HepG2 (cell line): ENCODE measurements around the gene C6orf62. TPM values are rescaled to one million over a fixed set of nuclear protein-coding genes. Genes with fewer than 3 reads are reported as not detected.

Experiments
- ATAC-seq: fragments of 200-7000 bp; cut with Tn5 transposase; 3 replicates; pipeline ENCODE4 v1.9.1; 2020; ENCODE audit warnings: mild to moderate bottlenecking, moderate library complexity
- BruUV-seq: library from RNA; stranded (reverse); fragments of 400-500 nt; replicated peaks from 2 replicates; lab custom pipeline; 2021; lab: Mats Ljungman, UMichigan
- CTCF ChIA-PET: fragments of 300-600 bp; formaldehyde crosslinking; extraction: SDS; loops from one replicate; lab custom pipeline; 2021; ENCODE audit warnings: low total read pairs, inconsistent platforms, low intra/inter-chr PET ratio; lab: Yijun Ruan, JAX
- POLR2A ChIA-PET: fragments of 350-600 bp; sonication (Branson Sonifier 250); formaldehyde crosslinking; loops from one replicate; lab custom pipeline; 2020; ENCODE audit warnings: antibody characterized with exemption, inconsistent platforms; lab: Yijun Ruan, JAX
- DNase-seq: peaks from one replicate; pipeline ENCODE4 v3.0.0-alpha.2; 2015; ENCODE audit warnings: low spot score
- FAIRE-seq: peaks from 3 replicates; lab custom pipeline; 2011; peaks lifted over from hg19 to GRCh38; lab: Jason Lieb, UNC
- H2AFZ ChIP-seq: one replicate; pipeline ENCODE4 v1.6.1; 2011; ENCODE audit warnings: low read length, inconsistent platforms
- H3K27ac ChIP-seq: fragments of 300-600 bp; 3 replicates; pipeline ENCODE4 v1.8.0; 2011; ENCODE audit warnings: mixed run types, mild to moderate bottlenecking, mixed read lengths, low read length, inconsistent platforms; ENCODE audit not compliant: insufficient read depth; ENCODE audit errors: extremely low read length
- H3K27me3 ChIP-seq, 2 experiments: fragments of 200-600 bp in 1 of 2; 2 replicates in 1 of 2; 3 replicates in 1 of 2; pipeline versions ENCODE4 v1.6.0 to v1.8.0; 2011; ENCODE audit warnings: low read length in 2 of 2, mild to moderate bottlenecking in 2 of 2, moderate library complexity in 2 of 2, inconsistent platforms in 1 of 2; ENCODE audit not compliant: insufficient read depth in 2 of 2, control insufficient read depth in 1 of 2
- H3K36me3 ChIP-seq, 2 experiments: fragments of 200-600 bp in 1 of 2; replicated peaks in 1 of 2; 2 replicates in 1 of 2; 3 replicates in 1 of 2; pipeline versions ENCODE4 v1.5.1 to v1.8.0; 2011; ENCODE audit warnings: low read length in 2 of 2, inconsistent platforms in 1 of 2; ENCODE audit not compliant: insufficient read depth in 2 of 2, control insufficient read depth in 1 of 2
- H3K4me1 ChIP-seq: 2 replicates; pipeline ENCODE4 v1.5.1; 2012; ENCODE audit warnings: low read length, inconsistent platforms; ENCODE audit not compliant: insufficient read depth
- H3K4me2 ChIP-seq: 2 replicates; pipeline ENCODE4 v1.6.0; 2011; ENCODE audit warnings: low read depth, low read length, inconsistent platforms
- H3K4me3 ChIP-seq, 3 experiments: fragments of 200-600 bp in 1 of 3; sonication (generic), shearing (Covaris generic) in 1 of 3; replicated peaks in 1 of 3; 2 replicates each; pipeline ENCODE4 v1.5.1; 2011 to 2016; ENCODE audit warnings: low read length in 3 of 3, inconsistent platforms in 2 of 3, low read depth in 2 of 3, mild to moderate bottlenecking in 2 of 3, control low read depth in 1 of 3, mixed read lengths in 1 of 3; ENCODE audit not compliant: insufficient read depth in 1 of 3
- H3K79me2 ChIP-seq: one replicate; pipeline ENCODE4 v1.6.1; 2011; ENCODE audit warnings: low read length, inconsistent platforms; ENCODE audit not compliant: insufficient read depth
- H3K9ac ChIP-seq: 2 replicates; pipeline ENCODE4 v1.6.0; 2011; ENCODE audit warnings: mild to moderate bottlenecking, low read depth, low read length, inconsistent platforms; ENCODE audit not compliant: insufficient read depth
- H3K9me3 ChIP-seq: 2 replicates; pipeline ENCODE4 v1.5.1; 2012; ENCODE audit warnings: mild to moderate bottlenecking, low read length
- H4K20me1 ChIP-seq: 2 replicates; pipeline ENCODE4 v1.6.0; 2011; ENCODE audit warnings: inconsistent platforms, mild to moderate bottlenecking, low read length, moderate library complexity; ENCODE audit not compliant: insufficient read depth
- ATF7 ChIP-seq, 2 experiments: fragments of 450-650 bp in 1 of 2; sonication (generic) in 1 of 2; formaldehyde crosslinking in 1 of 2; IDR thresholded peaks; 2 replicates each; pipeline versions ENCODE4 v1.4.0 to v1.6.1; 2016 to 2020; ENCODE audit warnings: antibody characterized with exemption in 1 of 2, mild to moderate bottlenecking in 1 of 2, missing genetic modification reagents in 1 of 2
- HNRNPUL1 ChIP-seq: fragments of 200-400 bp; formaldehyde crosslinking; IDR thresholded peaks from 2 replicates; pipeline ENCODE4 v1.6.1; 2017; ENCODE audit warnings: low read depth, mild to moderate bottlenecking, low read length, moderate library complexity
- IKZF4 ChIP-seq: sonication (generic); formaldehyde crosslinking; IDR thresholded peaks from 2 replicates; pipeline ENCODE4 v1.5.1; 2020; ENCODE audit warnings: borderline replicate concordance, mild to moderate bottlenecking, low read depth, missing genetic modification reagents; ENCODE audit errors: not compliant biosample characterization
- NCOA1 ChIP-seq: sonication (generic); formaldehyde crosslinking; IDR thresholded peaks from 2 replicates; pipeline ENCODE4 v1.9.0; 2021; ENCODE audit warnings: missing genetic modification reagents
- ZNF232 ChIP-seq: sonication (generic); formaldehyde crosslinking; IDR thresholded peaks from 2 replicates; pipeline ENCODE4 v1.4.0; 2020; ENCODE audit warnings: missing genetic modification reagents, borderline replicate concordance
- ZNF451 ChIP-seq: sonication (generic); formaldehyde crosslinking; IDR thresholded peaks from 2 replicates; pipeline ENCODE4 v1.5.0; 2020; ENCODE audit warnings: mild to moderate bottlenecking, missing genetic modification reagents
- ZNF552 ChIP-seq: sonication (generic); formaldehyde crosslinking; IDR thresholded peaks from 2 replicates; pipeline ENCODE4 v1.9.0; 2022; ENCODE audit warnings: missing genetic modification reagents, mild to moderate bottlenecking, borderline replicate concordance
- ZNF841 ChIP-seq: sonication (generic); formaldehyde crosslinking; IDR thresholded peaks from 2 replicates; pipeline ENCODE4 v1.8.1; 2023; ENCODE audit warnings: missing genetic modification reagents, borderline replicate concordance
- WGBS: methylation state at CpG from one replicate; pipeline ENCODE4 v1.1.6; 2017; ENCODE audit warnings: low lambda C conversion rate; 5-methylcytosine and 5-hydroxymethylcytosine counted together
- in situ Hi-C: cut with HindIII; loops from 2 replicates; pipeline ENCODE4 v1.10.0; 2017; ENCODE audit warnings: low pct_unique_long_range_greater_than_20kb; ENCODE audit not compliant: extremely low pct_ligation_motif_present
- intact Hi-C: fragments of 100-400 bp; cut with micrococcal nuclease; formaldehyde crosslinking; loops from one replicate; pipeline ENCODE4 v1.10.0; 2022; ENCODE audit not compliant: unreplicated experiment
- polyA plus RNA-seq, 8 experiments: library from polyadenylated mRNA; depleted of rRNA in 3 of 8; stranded (reverse) in 7 of 8; unstranded in 1 of 8; fragments of >200 nt; fragmentation: Illumina TruSeq in 4 of 8; extraction: Trizol in 4 of 8; gene quantifications; 2 replicates each; pipeline versions ENCODE4 v1.2.1 to v1.2.3, GENCODE V29; 2011 to 2016; ENCODE audit warnings: low read depth in 4 of 8, missing spikeins in 1 of 8, mixed read lengths in 1 of 8; ENCODE audit not compliant: insufficient read depth in 1 of 8
- total RNA-seq, 5 experiments: library from RNA; depleted of rRNA; stranded (reverse); fragments of >200 nt; fragmentation: Illumina TruSeq; extraction: Trizol; gene quantifications; 2 replicates each; pipeline ENCODE4 v1.2.3, GENCODE V29; 2016; ENCODE audit warnings: low read depth in 1 of 5
- TF ChIP-seq, protein P1 (sequence below), 2 experiments: fragments of 450-650 bp in 1 of 2; sonication (generic) in 1 of 2; formaldehyde crosslinking; IDR thresholded peaks; 2 replicates each; pipeline versions ENCODE4 v1.5.0 to v1.8.0; 2020 to 2022; ENCODE audit warnings: mild to moderate bottlenecking in 1 of 2, missing genetic modification reagents in 1 of 2
- TF ChIP-seq, protein P2 (sequence below): sonication (generic); formaldehyde crosslinking; IDR thresholded peaks from one replicate; pipeline ENCODE4 v1.5.1; 2020; ENCODE audit warnings: mild to moderate bottlenecking, missing genetic modification reagents; ENCODE audit errors: not compliant biosample characterization
- TF ChIP-seq, protein P3 (sequence below): sonication (generic); formaldehyde crosslinking; IDR thresholded peaks from 2 replicates; pipeline ENCODE4 v1.5.0; 2020; ENCODE audit warnings: missing genetic modification reagents

Gene C6orf62
- total and polyA plus RNA-seq, 2 of the 13 experiments (the other 11 are each of a cell fraction or from before 2014, with no cell fraction given), result 54.8 to 90.4 TPM

DNA sequence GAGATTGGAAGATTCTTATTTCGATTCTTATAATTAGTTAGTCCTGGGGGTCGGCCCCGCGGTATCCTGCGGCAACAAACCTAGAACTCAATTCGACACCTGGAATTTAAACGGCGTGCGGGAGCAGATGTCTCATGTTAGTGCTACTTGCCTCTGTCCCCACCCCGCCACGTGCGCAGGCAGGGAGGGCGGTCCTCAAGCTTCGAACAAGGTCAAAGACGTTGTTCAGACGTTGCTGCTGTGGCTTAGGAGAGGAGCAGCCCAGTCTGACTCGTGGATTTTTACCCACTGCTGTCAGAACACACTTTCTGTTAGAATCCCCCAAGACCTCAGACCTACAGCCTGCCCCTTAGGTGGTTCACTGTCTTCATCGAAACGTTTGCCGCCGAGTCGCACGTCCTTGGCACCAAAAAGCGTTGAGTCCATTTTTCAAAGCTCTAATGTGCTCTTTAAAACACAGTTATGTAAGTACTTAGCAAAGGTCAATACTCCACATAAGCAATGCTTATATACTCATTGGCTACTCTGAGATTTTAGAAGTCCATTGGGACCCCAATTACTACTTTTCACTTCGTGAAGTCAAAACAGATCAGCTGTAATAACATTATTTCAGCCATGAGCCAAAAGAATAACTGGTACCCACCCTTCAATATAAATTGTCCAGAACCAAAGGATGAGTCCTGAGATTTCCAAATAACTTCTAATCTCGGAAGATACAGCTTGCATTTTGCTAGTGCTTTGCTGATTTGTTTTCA lies 2.7 kb upstream of the C6orf62 start:
- H3K4me3 ChIP-seq, result peak overlapping the region; percentile 55 to 73 (median 65)
- peak; percentile 80 for ATAC-seq
- H3K9me3 ChIP-seq, result no peaks in the 10 kb centered on the region
- H3K4me1 ChIP-seq, result peaks cover 26% of the 10 kb centered on the region
- ChIA-PET POLR2A (interaction anchor here (0.6 to 2.1 kb wide), 25 partner anchors 9 to 1324 kb away, joined by 3 to 22 read pairs (median 5); partner anchors contain the start of genes ACOT13, ALDH5A1, GMNN and TDP2), CTCF (no interaction called here)
- H3K9ac ChIP-seq, result peak overlapping the region; percentile 86
- no peaks in the 10 kb centered on the region; a peak in 1 of 5 replicates for H3K27me3 ChIP-seq
- H3K27ac ChIP-seq, result peak overlapping the region; percentile 94
- no peaks in the 10 kb centered on the region; a peak in 2 of 5 replicates for H3K36me3 ChIP-seq
- no peak for FAIRE-seq
- DNase-seq, result no peak
- peaks cover 29% of the 10 kb centered on the region for H4K20me1 ChIP-seq
- H3K79me2 ChIP-seq, result peaks cover 39% of the 10 kb centered on the region
- peak overlapping the region; percentile 45 for H2AFZ ChIP-seq
- in situ Hi-C loops (no loop called here), intact Hi-C loops (loop anchor here (1.0 to 2.0 kb wide), 2 partner anchors 54 to 55 kb away; partner anchors contain the start of genes ACOT13 and TDP2)
- BruUV-seq, result TSS peak; percentile 98
- WGBS, result 5% methylated on average over 26 of the region's 26 CpGs
- H3K4me2 ChIP-seq, result peak overlapping the region; percentile 96
- TF ChIP-seq, protein P1, sequence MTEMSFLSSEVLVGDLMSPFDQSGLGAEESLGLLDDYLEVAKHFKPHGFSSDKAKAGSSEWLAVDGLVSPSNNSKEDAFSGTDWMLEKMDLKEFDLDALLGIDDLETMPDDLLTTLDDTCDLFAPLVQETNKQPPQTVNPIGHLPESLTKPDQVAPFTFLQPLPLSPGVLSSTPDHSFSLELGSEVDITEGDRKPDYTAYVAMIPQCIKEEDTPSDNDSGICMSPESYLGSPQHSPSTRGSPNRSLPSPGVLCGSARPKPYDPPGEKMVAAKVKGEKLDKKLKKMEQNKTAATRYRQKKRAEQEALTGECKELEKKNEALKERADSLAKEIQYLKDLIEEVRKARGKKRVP (CRISPR knock-in tag; IDR thresholded peaks at IDR 0.05), result no peak
- TF ChIP-seq NCOA1 (CRISPR knock-in tag) (no peak), ZNF841 (CRISPR knock-in tag) (no peak), ZNF232 (CRISPR knock-in tag) (0 out of 2 replicates have a peak, but pooled peaks have one; percentile 61), ZNF552 (CRISPR knock-in tag) (peak; percentile 81; the same call in 1 of the 2 replicates), ZNF451 (peak; percentile 92), HNRNPUL1 (no peak), IKZF4 (CRISPR knock-in tag) (peak; percentile 86), ATF7 (IDR thresholded peaks at IDR 0.05) (no peak), ATF7 (CRISPR knock-in tag; IDR thresholded peaks at IDR 0.05) (peak; percentile 66; the same call in 1 of the 2 replicates)
- TF ChIP-seq, protein P2, sequence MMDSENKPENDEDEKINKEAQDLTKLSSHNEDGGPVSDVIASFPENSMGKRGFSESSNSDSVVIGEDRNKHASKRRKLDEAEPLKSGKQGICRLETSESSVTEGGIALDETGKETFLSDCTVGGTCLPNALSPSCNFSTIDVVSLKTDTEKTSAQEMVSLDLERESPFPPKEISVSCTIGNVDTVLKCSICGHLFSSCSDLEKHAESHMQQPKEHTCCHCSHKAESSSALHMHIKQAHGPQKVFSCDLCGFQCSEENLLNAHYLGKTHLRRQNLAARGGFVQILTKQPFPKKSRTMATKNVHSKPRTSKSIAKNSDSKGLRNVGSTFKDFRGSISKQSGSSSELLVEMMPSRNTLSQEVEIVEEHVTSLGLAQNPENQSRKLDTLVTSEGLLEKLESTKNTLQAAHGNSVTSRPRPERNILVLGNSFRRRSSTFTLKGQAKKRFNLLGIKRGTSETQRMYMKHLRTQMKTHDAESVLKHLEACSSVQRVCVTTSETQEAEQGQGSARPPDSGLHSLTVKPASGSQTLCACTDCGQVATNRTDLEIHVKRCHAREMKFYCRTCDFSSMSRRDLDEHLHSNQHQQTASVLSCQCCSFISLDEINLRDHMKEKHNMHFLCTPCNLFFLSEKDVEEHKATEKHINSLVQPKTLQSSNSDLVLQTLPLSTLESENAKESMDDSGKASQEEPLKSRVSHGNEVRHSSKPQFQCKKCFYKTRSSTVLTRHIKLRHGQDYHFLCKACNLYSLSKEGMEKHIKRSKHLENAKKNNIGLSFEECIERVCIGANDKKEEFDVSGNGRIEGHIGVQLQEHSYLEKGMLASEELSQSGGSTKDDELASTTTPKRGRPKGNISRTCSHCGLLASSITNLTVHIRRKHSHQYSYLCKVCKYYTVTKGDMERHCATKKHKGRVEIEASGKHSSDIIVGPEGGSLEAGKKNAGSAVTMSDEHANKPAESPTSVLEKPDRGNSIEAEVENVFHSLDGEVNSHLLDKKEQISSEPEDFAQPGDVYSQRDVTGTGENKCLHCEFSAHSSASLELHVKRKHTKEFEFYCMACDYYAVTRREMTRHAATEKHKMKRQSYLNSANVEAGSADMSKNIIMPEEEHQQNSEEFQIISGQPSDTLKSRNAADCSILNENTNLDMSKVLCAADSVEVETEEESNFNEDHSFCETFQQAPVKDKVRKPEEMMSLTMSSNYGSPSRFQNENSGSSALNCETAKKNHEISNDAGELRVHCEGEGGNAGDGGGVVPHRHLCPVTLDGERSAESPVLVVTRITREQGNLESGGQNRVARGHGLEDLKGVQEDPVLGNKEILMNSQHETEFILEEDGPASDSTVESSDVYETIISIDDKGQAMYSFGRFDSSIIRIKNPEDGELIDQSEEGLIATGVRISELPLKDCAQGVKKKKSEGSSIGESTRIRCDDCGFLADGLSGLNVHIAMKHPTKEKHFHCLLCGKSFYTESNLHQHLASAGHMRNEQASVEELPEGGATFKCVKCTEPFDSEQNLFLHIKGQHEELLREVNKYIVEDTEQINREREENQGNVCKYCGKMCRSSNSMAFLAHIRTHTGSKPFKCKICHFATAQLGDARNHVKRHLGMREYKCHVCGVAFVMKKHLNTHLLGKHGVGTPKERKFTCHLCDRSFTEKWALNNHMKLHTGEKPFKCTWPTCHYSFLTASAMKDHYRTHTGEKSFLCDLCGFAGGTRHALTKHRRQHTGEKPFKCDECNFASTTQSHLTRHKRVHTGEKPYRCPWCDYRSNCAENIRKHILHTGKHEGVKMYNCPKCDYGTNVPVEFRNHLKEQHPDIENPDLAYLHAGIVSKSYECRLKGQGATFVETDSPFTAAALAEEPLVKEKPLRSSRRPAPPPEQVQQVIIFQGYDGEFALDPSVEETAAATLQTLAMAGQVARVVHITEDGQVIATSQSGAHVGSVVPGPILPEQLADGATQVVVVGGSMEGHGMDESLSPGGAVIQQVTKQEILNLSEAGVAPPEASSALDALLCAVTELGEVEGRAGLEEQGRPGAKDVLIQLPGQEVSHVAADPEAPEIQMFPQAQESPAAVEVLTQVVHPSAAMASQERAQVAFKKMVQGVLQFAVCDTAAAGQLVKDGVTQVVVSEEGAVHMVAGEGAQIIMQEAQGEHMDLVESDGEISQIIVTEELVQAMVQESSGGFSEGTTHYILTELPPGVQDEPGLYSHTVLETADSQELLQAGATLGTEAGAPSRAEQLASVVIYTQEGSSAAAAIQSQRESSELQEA, result peak; percentile 42
- TF ChIP-seq, protein P3, sequence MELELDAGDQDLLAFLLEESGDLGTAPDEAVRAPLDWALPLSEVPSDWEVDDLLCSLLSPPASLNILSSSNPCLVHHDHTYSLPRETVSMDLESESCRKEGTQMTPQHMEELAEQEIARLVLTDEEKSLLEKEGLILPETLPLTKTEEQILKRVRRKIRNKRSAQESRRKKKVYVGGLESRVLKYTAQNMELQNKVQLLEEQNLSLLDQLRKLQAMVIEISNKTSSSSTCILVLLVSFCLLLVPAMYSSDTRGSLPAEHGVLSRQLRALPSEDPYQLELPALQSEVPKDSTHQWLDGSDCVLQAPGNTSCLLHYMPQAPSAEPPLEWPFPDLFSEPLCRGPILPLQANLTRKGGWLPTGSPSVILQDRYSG (CRISPR knock-in tag), result no peak
